SU-DHL-6 (cell line): Measurements from ENCODE around the gene SEL1L2.

Experiments
- H2AFZ ChIP-seq: fragments of 200-600 bp; sonication (generic); 2 replicates; pipeline ENCODE4 v1.6.1; 2014; ENCODE audit warnings: low read depth, mild to moderate bottlenecking, moderate library complexity, mixed read lengths, antibody characterized with exemption, low read length; ENCODE audit not compliant: severe bottlenecking
- H3F3A ChIP-seq: fragments of 200-600 bp; shearing (Covaris generic); 2 replicates; pipeline ENCODE4 v1.6.0; 2016; ENCODE audit warnings: antibody characterized with exemption, mild to moderate bottlenecking; ENCODE audit not compliant: insufficient read depth
- H3K27ac ChIP-seq: fragments of 200-600 bp; sonication (generic); 2 replicates; pipeline ENCODE4 v1.5.1; 2016; ENCODE audit warnings: low read depth, mild to moderate bottlenecking, low read length, moderate library complexity, mixed read lengths
- H3K27me3 ChIP-seq: fragments of 200-600 bp; sonication (generic), shearing (Covaris generic); 2 replicates; pipeline ENCODE4 v1.6.0; 2014; ENCODE audit warnings: mild to moderate bottlenecking, low read length
- H3K36me3 ChIP-seq: fragments of 200-600 bp; sonication (generic); 2 replicates; pipeline ENCODE4 v1.6.1; 2014; ENCODE audit warnings: mild to moderate bottlenecking, low read length, mixed read lengths
- H3K4me2 ChIP-seq: fragments of 300-600, 200-600 bp; shearing (Covaris generic), sonication (generic); 2 replicates; pipeline ENCODE4 v1.6.0; 2014; ENCODE audit warnings: low read length, low read depth, mild to moderate bottlenecking; ENCODE audit not compliant: poor library complexity, severe bottlenecking
- H3K4me3 ChIP-seq: fragments of 200-600 bp; sonication (generic); 2 replicates; pipeline ENCODE4 v1.5.1; 2014; ENCODE audit warnings: antibody characterized with exemption, low read length, mild to moderate bottlenecking, mixed read lengths; ENCODE audit not compliant: insufficient read depth, poor library complexity, severe bottlenecking
- H3K79me2 ChIP-seq: fragments of 200-600 bp; sonication (generic); 2 replicates; pipeline ENCODE4 v1.6.1; 2014; ENCODE audit warnings: mild to moderate bottlenecking, low read length, moderate library complexity; ENCODE audit not compliant: insufficient read depth
- H3K9ac ChIP-seq: fragments of 200-600 bp; sonication (generic); 2 replicates; pipeline ENCODE4 v1.7.0; 2014; ENCODE audit warnings: mild to moderate bottlenecking, low read length
- H3K9me2 ChIP-seq: fragments of 200-600 bp; sonication (generic); replicated peaks from 2 replicates; pipeline ENCODE4 v1.6.1; 2014; ENCODE audit warnings: low read length; ENCODE audit not compliant: insufficient read depth
- H3K9me3 ChIP-seq: fragments of 200-600 bp; sonication (generic); 2 replicates; pipeline ENCODE4 v1.6.1; 2014; ENCODE audit warnings: low read length, mixed read lengths; ENCODE audit not compliant: insufficient read depth
- H4K20me1 ChIP-seq: fragments of 200-600 bp; sonication (generic); 2 replicates; pipeline ENCODE4 v1.6.1; 2014; ENCODE audit warnings: low read depth, mild to moderate bottlenecking, antibody characterized with exemption, low read length, moderate library complexity, mixed read lengths
- EZH2phosphoT487 ChIP-seq: fragments of 200-600 bp; sonication (generic), shearing (Covaris generic); conservative IDR thresholded peaks from 2 replicates; pipeline ENCODE4 v1.6.1; 2018; ENCODE audit warnings: mild to moderate bottlenecking, antibody characterized with exemption, low read length, moderate library complexity, mixed read lengths
- TF ChIP-seq, protein P1 (sequence below): fragments of 200-600 bp; sonication (generic); IDR thresholded peaks from one replicate; pipeline ENCODE4 v1.5.1; 2017; ENCODE audit warnings: antibody characterized with exemption, mild to moderate bottlenecking, low read length, moderate library complexity; ENCODE audit not compliant: insufficient read depth, poor library complexity, severe bottlenecking

The SEL1L2 gene

GRCh38 chr20:13960525-13960924, 29.9 kb downstream of the SEL1L2 start:
- Histone ChIP-seq H3K79me2 (no peaks in the 10 kb centered on the region), H3F3A (no peaks in the 10 kb centered on the region), H2AFZ (no peak overlapping the region), H3K9ac (no peak overlapping the region), H3K9me2 (no peaks in the 10 kb centered on the region), H3K9me3 (no peaks in the 10 kb centered on the region), H3K36me3 (no peaks in the 10 kb centered on the region), H4K20me1 (no peaks in the 10 kb centered on the region), H3K27ac (no peak overlapping the region), H3K4me2 (no peak overlapping the region), H3K27me3 (no peaks in the 10 kb centered on the region), H3K4me3 (no peak overlapping the region)
- TF ChIP-seq EZH2phosphoT487 = no peak
- TF ChIP-seq, protein P1, sequence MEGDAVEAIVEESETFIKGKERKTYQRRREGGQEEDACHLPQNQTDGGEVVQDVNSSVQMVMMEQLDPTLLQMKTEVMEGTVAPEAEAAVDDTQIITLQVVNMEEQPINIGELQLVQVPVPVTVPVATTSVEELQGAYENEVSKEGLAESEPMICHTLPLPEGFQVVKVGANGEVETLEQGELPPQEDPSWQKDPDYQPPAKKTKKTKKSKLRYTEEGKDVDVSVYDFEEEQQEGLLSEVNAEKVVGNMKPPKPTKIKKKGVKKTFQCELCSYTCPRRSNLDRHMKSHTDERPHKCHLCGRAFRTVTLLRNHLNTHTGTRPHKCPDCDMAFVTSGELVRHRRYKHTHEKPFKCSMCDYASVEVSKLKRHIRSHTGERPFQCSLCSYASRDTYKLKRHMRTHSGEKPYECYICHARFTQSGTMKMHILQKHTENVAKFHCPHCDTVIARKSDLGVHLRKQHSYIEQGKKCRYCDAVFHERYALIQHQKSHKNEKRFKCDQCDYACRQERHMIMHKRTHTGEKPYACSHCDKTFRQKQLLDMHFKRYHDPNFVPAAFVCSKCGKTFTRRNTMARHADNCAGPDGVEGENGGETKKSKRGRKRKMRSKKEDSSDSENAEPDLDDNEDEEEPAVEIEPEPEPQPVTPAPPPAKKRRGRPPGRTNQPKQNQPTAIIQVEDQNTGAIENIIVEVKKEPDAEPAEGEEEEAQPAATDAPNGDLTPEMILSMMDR = no peak

DNA sequence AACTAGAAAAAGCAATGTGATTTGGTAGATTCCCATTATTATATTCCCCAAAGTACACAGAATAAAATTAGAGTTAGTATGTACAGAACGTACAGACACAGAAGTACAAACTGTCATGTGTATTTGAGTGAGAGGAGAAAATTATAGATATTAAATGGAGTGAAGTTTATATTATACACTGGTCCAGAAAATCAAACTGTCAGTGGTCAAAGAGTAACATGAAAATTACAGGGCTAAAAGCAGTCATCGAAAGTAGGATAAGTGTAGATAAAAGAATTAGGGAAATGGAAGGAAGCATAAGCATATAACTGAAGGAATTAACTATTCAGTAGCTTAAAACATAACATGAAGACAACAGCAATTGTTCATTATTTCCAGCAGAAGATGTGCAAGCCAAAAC, 30.3 kb downstream of the SEL1L2 start:
- Histone ChIP-seq H3K27me3 (no peaks in the 10 kb centered on the region), H2AFZ (no peak overlapping the region), H4K20me1 (no peaks in the 10 kb centered on the region), H3K9me3 (no peaks in the 10 kb centered on the region), H3K27ac (no peak overlapping the region), H3F3A (no peaks in the 10 kb centered on the region), H3K9me2 (no peaks in the 10 kb centered on the region), H3K4me2 (no peak overlapping the region), H3K4me3 (no peak overlapping the region), H3K79me2 (no peaks in the 10 kb centered on the region), H3K36me3 (no peaks in the 10 kb centered on the region), H3K9ac (no peak overlapping the region)
- TF ChIP-seq EZH2phosphoT487 = no peak
- TF ChIP-seq, protein P1 = no peak

GRCh38 chr20:13953227-13953626, 37.2 kb downstream of the SEL1L2 start:
- Histone ChIP-seq H3K36me3 (no peaks in the 10 kb centered on the region), H3K4me3 (no peak overlapping the region), H3F3A (no peaks in the 10 kb centered on the region), H3K4me2 (no peak overlapping the region), H3K27me3 (no peaks in the 10 kb centered on the region), H4K20me1 (no peaks in the 10 kb centered on the region), H3K79me2 (no peaks in the 10 kb centered on the region), H3K27ac (no peak overlapping the region), H3K9ac (no peak overlapping the region), H3K9me2 (no peaks in the 10 kb centered on the region), H3K9me3 (no peaks in the 10 kb centered on the region), H2AFZ (no peak overlapping the region)
- no peak for TF ChIP-seq EZH2phosphoT487

DNA sequence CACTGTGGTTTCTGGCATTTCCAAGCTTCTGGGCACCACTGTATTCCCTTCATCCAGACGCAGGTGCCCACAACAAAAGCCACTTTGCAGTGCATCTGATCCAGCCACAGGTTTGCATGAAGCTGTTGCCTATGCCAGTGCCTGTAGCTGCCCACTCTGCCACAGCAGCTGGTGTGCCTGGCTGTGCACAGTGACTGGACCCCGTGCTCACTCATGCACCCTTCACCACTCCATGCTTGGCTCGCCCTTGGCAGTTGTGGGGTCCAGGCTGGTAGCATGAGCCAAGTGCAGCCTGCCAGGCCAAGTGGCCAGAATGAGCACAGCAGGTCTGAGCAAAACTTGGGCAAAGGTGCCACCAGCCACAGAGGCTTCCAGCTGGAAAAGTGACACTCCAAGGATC, 42.7 kb downstream of the SEL1L2 start:
- H3K9me2 ChIP-seq = no peaks in the 10 kb centered on the region
- no peak overlapping the region for H3K4me2 ChIP-seq
- H3K79me2 ChIP-seq = no peaks in the 10 kb centered on the region
- H3F3A ChIP-seq = no peaks in the 10 kb centered on the region
- H3K9ac ChIP-seq = no peak overlapping the region
- no peak overlapping the region for H2AFZ ChIP-seq
- H3K36me3 ChIP-seq = no peaks in the 10 kb centered on the region
- no peak overlapping the region for H3K27ac ChIP-seq
- H4K20me1 ChIP-seq = no peaks in the 10 kb centered on the region
- H3K4me3 ChIP-seq = no peak overlapping the region
- H3K27me3 ChIP-seq = no peaks in the 10 kb centered on the region
- H3K9me3 ChIP-seq = no peaks in the 10 kb centered on the region
- TF ChIP-seq, protein P1 = no peak
- TF ChIP-seq EZH2phosphoT487 = no peak
